Ovary (tissue), 3 donors: Measurements from ENCODE around the gene ACSL3.

ENCODE experiments used
- POLR2A ChIP-seq: fragments of 450-650 bp; IDR thresholded peaks from one replicate; pipeline ENCODE4 v1.6.1; 2017; ENCODE audit warnings: antibody characterized with exemption, mild to moderate bottlenecking, moderate library complexity
- TF ChIP-seq, protein P1 (sequence below), 3 donors: fragments of 450-650 bp in 2 of 3; fragments of 200-600 bp in 1 of 3; IDR thresholded peaks; one replicate each; pipeline versions ENCODE4 v1.5.1 to v1.8.0; 2016 to 2022; ENCODE audit warnings: antibody characterized with exemption in 3 of 3, mild to moderate bottlenecking in 1 of 3
- donor health status: DM: no; HTN: no; CAD: no.

DNA sequence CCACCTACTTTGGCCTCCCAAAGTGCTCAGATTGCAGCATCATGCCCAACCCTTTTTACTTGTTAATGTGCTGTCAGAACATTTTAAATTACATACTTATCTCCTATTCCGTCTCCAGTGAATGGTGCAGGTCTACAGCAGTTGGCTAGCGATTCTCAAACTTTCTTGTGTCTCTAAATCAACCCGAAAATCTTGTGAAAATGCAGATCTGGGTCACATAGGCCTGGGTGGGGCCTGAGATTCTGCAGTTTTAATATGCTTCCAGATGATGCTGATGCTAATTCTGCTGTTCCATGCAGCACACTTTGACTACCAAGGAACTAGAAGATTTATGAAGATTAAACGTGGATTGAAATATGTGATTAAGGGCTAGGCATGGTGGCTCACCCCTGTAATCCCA, 14.8 kb upstream of the ACSL3 start:
- TF ChIP-seq, protein P1, sequence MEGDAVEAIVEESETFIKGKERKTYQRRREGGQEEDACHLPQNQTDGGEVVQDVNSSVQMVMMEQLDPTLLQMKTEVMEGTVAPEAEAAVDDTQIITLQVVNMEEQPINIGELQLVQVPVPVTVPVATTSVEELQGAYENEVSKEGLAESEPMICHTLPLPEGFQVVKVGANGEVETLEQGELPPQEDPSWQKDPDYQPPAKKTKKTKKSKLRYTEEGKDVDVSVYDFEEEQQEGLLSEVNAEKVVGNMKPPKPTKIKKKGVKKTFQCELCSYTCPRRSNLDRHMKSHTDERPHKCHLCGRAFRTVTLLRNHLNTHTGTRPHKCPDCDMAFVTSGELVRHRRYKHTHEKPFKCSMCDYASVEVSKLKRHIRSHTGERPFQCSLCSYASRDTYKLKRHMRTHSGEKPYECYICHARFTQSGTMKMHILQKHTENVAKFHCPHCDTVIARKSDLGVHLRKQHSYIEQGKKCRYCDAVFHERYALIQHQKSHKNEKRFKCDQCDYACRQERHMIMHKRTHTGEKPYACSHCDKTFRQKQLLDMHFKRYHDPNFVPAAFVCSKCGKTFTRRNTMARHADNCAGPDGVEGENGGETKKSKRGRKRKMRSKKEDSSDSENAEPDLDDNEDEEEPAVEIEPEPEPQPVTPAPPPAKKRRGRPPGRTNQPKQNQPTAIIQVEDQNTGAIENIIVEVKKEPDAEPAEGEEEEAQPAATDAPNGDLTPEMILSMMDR (IDR thresholded peaks at IDR 0.05): no peak
- no peak for TF ChIP-seq POLR2A
